Nephron progenitor cell (in vitro differentiated cells): ENCODE results near the gene SLC35G2.

Experiments used
- DNase-seq: peaks from one replicate; pipeline ENCODE4 v3.0.0; 2021
- H3K27ac Mint-ChIP-seq: 2 replicates; pipeline ENCODE4 v1.8.0; 2021; ENCODE audit warnings: mild to moderate bottlenecking, moderate library complexity, mixed read lengths
- H3K27me3 Mint-ChIP-seq: 2 replicates; pipeline ENCODE4 v1.8.0; 2021; ENCODE audit warnings: mild to moderate bottlenecking, low read depth, mixed read lengths; ENCODE audit not compliant: poor library complexity
- H3K36me3 Mint-ChIP-seq: 2 replicates; pipeline ENCODE4 v1.8.0; 2021; ENCODE audit warnings: low read depth, mixed read lengths
- H3K4me1 Mint-ChIP-seq: 2 replicates; pipeline ENCODE4 v1.8.0; 2021; ENCODE audit warnings: mixed read lengths
- H3K4me3 Mint-ChIP-seq: 2 replicates; pipeline ENCODE4 v1.8.0; 2021; ENCODE audit warnings: mild to moderate bottlenecking, moderate library complexity, mixed read lengths
- H3K9me3 Mint-ChIP-seq: 2 replicates; pipeline ENCODE4 v1.8.0; 2021; ENCODE audit warnings: mild to moderate bottlenecking, moderate library complexity, mixed read lengths
- CTCF ChIP-seq: fragments of 200-600 bp; sonication (generic); IDR thresholded peaks from 2 replicates; pipeline ENCODE4 v1.5.0; 2021; ENCODE audit warnings: antibody characterized with exemption

SLC35G2 gene

GRCh38 chr3:136818769-136819391, at the start of gene SLC35G2:
SLC35G2 (plus strand) TSS chr3:136819126; CDS start chr3:136854461, 35,335 bp downstream.
- DNase-seq = peak; percentile 80
- Mint-ChIP-seq H3K9me3 (peaks cover 15% of the 10 kb centered on the region), H3K4me3 (peak within 1 kb of the TSS; percentile 90), H3K27me3 (peaks cover 61% of the 10 kb centered on the region), H3K36me3 (peaks cover 5% of the 10 kb centered on the region), H3K4me1 (peaks cover 23% of the 10 kb centered on the region), H3K27ac (no peak within 1 kb of the TSS)
- TF ChIP-seq CTCF = no peak

DNA sequence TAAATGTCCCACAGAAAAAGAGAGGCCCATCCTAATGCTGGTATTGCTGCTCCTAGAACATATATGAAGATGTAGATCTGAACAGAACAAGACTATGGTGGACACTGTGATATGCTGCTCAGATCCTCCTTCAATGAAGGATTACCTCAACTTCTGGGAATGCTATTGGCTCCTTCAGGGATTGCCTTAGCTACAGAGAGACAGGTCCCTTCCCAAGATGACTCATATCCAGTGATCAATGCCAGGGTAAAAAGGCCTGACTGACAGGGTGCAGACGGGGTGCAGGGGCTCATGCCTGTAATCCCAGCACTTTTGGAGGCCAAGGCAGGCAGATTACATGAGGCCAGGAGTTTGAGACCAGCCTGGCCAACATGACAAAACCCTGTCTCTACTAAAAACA, 46.2 kb upstream of the SLC35G2 start:
- Mint-ChIP-seq H3K27me3 (no peaks in the 10 kb centered on the region), H3K4me1 (no peaks in the 10 kb centered on the region)
- DNase-seq = no peak

DNA sequence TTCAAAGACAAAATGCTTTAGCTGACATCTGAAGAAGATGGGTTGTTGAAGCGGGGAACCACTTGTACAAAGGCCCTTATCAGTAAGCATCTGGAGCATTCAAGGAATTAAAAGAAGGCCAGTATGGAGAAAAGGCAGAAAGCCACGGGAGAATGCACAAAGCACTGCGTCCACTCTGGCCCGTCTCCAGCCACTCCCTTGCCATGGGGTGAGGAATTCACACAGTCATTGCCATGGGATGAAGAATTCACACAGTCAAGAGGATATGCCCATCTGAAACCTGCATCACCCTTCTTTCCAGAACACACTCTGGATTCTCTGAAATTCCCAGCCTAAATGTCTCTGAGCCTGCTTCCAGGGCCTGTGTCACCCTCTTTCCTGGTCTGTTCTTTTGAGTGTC, 40.1 kb upstream of the SLC35G2 start:
- Mint-ChIP-seq H3K27ac (no peak overlapping the region), H3K36me3 (no peaks in the 10 kb centered on the region), H3K4me3 (no peak overlapping the region), H3K27me3 (no peaks in the 10 kb centered on the region), H3K9me3 (no peaks in the 10 kb centered on the region), H3K4me1 (no peaks in the 10 kb centered on the region)
- DNase-seq = no peak
- no peak for TF ChIP-seq CTCF

More for the DNA sequence above, 46.2 kb upstream of the SLC35G2 start:
- Mint-ChIP-seq H3K4me3 (no peak overlapping the region), H3K9me3 (no peaks in the 10 kb centered on the region), H3K27ac (no peak overlapping the region), H3K36me3 (no peaks in the 10 kb centered on the region)
- no peak for TF ChIP-seq CTCF

DNA sequence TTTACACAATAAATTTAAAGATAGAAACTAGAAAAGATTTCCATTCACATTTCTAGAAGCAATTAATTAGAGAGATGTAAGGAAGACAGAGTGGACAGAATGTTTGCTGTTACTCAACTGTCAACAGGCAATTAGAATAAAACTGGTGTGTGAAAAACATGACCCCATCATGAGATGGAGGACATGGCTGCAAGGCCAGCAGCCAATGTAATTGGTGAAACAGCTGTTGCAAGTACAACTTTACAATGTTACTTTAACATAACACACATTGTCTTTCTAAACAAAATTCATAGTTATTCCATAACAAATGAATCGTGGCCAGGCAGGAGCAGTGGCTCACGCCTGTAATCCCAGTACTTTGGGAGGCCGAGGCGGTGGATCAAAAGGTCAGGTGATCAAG, 38.2 kb upstream of the SLC35G2 start:
- no peaks in the 10 kb centered on the region for H3K27me3 Mint-ChIP-seq
- H3K36me3 Mint-ChIP-seq = no peaks in the 10 kb centered on the region
- H3K27ac Mint-ChIP-seq = no peak overlapping the region
- DNase-seq = no peak
- H3K4me3 Mint-ChIP-seq = no peak overlapping the region
- TF ChIP-seq CTCF = no peak
- no peaks in the 10 kb centered on the region for H3K9me3 Mint-ChIP-seq
- peaks cover 7% of the 10 kb centered on the region for H3K4me1 Mint-ChIP-seq

- no peak overlapping the region for H3K27ac Mint-ChIP-seq
- no peaks in the 10 kb centered on the region for H3K9me3 Mint-ChIP-seq
- no peak for DNase-seq
- H3K4me1 Mint-ChIP-seq = peaks cover 20% of the 10 kb centered on the region
- TF ChIP-seq CTCF = no peak
- no peaks in the 10 kb centered on the region for H3K36me3 Mint-ChIP-seq
- no peak overlapping the region for H3K4me3 Mint-ChIP-seq
- H3K27me3 Mint-ChIP-seq = no peaks in the 10 kb centered on the region
Measured at GRCh38 chr3:136783708-136784191, 35.2 kb upstream of the SLC35G2 start.

DNA sequence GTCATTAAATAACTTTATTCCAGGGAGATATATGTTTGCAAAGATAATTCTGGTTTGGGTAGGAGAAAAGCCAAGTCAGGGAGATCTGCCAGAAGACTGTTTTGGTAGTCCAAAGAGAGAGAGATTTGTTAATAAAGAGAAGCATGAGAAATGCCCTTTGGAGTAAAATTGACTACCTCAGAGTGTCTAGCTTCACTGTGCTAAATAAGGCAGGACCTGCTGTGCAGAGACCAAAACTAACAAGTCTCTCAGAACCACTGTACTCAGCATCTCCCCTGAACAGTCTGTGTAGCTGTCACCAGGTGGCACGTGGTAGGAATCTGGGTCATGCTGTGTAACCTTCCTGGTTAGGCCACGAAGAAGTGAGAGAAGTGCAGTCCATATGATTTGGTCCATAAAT, 31.6 kb upstream of the SLC35G2 start:
- DNase-seq = no peak
- Mint-ChIP-seq H3K27ac (no peak overlapping the region), H3K4me1 (peaks cover 25% of the 10 kb centered on the region), H3K27me3 (no peaks in the 10 kb centered on the region), H3K9me3 (no peaks in the 10 kb centered on the region), H3K36me3 (no peaks in the 10 kb centered on the region), H3K4me3 (no peak overlapping the region)
- TF ChIP-seq CTCF = no peak
